A549 (cell line): Measurements from ENCODE around the gene TMPO. TPM values are rescaled to one million over a fixed set of nuclear protein-coding genes. Genes with fewer than 3 reads are reported as not detected.
"Not testable (repeated sequence)": the region's sequence is repeated elsewhere in the genome, so short reads cannot be mapped to it uniquely, and the experiment has no call there.

Source experiments
- ATAC-seq, 2 experiments: fragments of 200-7000 bp in 1 of 2; fragments of >200 bp in 1 of 2; cut with Nextera tagmentation in 1 of 2; cut with Tn5 transposase in 1 of 2; 3 replicates each; pipeline versions ENCODE4 v1.8.0 to v1.9.1; 2018 to 2020; ENCODE audit warnings: mild to moderate bottlenecking in 1 of 2, moderate library complexity in 1 of 2
- CTCF ChIA-PET: fragments of 300-600 bp; sonication (Branson Sonifier 250); formaldehyde crosslinking; extraction: SDS; loops from one replicate; lab custom pipeline; 2021; ENCODE audit warnings: antibody characterized with exemption, inconsistent platforms; lab: Yijun Ruan, JAX
- POLR2A ChIA-PET: fragments of 350-600 bp; formaldehyde crosslinking; extraction: SDS; loops from one replicate; lab custom pipeline; 2021; ENCODE audit warnings: antibody characterized with exemption, inconsistent platforms; lab: Yijun Ruan, JAX
- DNase-seq, 2 experiments: peaks; one replicate each; pipeline versions ENCODE4 v3.0.0 to v3.0.0-alpha.2; 2011 to 2016; ENCODE audit warnings: low read depth in 1 of 2, low spot score in 1 of 2
- FAIRE-seq: peaks from 2 replicates; lab custom pipeline; 2011; peaks lifted over from hg19 to GRCh38; lab: Jason Lieb, UNC
- H3K27ac ChIP-seq, 2 experiments: fragments of >200 bp; sonication (Bioruptor Twin); formaldehyde crosslinking; 3 replicates each; pipeline ENCODE4 v1.5.1; 2016 to 2017
- H3K4me1 ChIP-seq: fragments of >200 bp; sonication (Bioruptor Twin); formaldehyde crosslinking; 3 replicates; pipeline ENCODE4 v1.6.1; 2016
- H3K4me2 ChIP-seq: fragments of >200 bp; sonication (Bioruptor Twin); formaldehyde crosslinking; 3 replicates; pipeline ENCODE4 v1.6.1; 2016
- H3K4me3 ChIP-seq: fragments of >200 bp; sonication (Bioruptor Twin); formaldehyde crosslinking; 3 replicates; pipeline ENCODE4 v1.5.1; 2016
- H3K9me3 ChIP-seq: fragments of >200 bp; sonication (Bioruptor Twin); formaldehyde crosslinking; 3 replicates; pipeline ENCODE4 v1.6.1; 2016
- BHLHE40 ChIP-seq: IDR thresholded peaks from 2 replicates; pipeline ENCODE4 v1.6.1; 2012; ENCODE audit warnings: low read depth, low read length, inconsistent platforms
- CBX8 ChIP-seq: fragments of 200-600 bp; sonication (generic); IDR thresholded peaks from 2 replicates; pipeline ENCODE4 v1.6.1; 2016
- HOXA7 ChIP-seq: fragments of 250-450 bp; sonication (Bioruptor Pico); IDR thresholded peaks from 2 replicates; pipeline ENCODE4 v1.5.0; 2020; ENCODE audit warnings: mild to moderate bottlenecking, moderate library complexity
- HOXB5 ChIP-seq: fragments of 250-450 bp; sonication (Bioruptor Pico); IDR thresholded peaks from 2 replicates; pipeline ENCODE4 v1.5.0; 2020; ENCODE audit warnings: mild to moderate bottlenecking, moderate library complexity
- JUN ChIP-seq, 2 experiments: fragments of >200 bp; sonication (Bioruptor Twin); formaldehyde crosslinking; IDR thresholded peaks; 2 replicates in 1 of 2; 3 replicates in 1 of 2; pipeline ENCODE4 v1.6.1; 2016 to 2017
- JUNB ChIP-seq: fragments of >200 bp; sonication (Bioruptor Twin); formaldehyde crosslinking; IDR thresholded peaks from 2 replicates; pipeline ENCODE4 v1.6.1; 2016
- MAZ ChIP-seq: fragments of 150-350 bp; IDR thresholded peaks from 2 replicates; pipeline ENCODE4 v1.6.1; 2014; ENCODE audit warnings: antibody characterized with exemption, low read depth, low read length, borderline replicate concordance
- NFE2L2 ChIP-seq: fragments of 150-350 bp; conservative IDR thresholded peaks from 2 replicates; pipeline ENCODE4 v1.6.1; 2014; ENCODE audit warnings: low read length
- NPAS2 ChIP-seq: fragments of 250-450 bp; sonication (Bioruptor Pico); IDR thresholded peaks from 2 replicates; pipeline ENCODE4 v1.8.0; 2022; ENCODE audit warnings: mild to moderate bottlenecking, moderate library complexity, borderline replicate concordance
- RAD21 ChIP-seq, 2 experiments: fragments of >200 bp in 1 of 2; sonication (Bioruptor Twin) in 1 of 2; formaldehyde crosslinking in 1 of 2; IDR thresholded peaks in 1 of 2; conservative IDR thresholded peaks in 1 of 2; 2 replicates in 1 of 2; 3 replicates in 1 of 2; pipeline ENCODE4 v1.6.1; 2012 to 2018; ENCODE audit warnings: inconsistent platforms in 1 of 2
- RARB ChIP-seq: fragments of 250-450 bp; sonication (Bioruptor Pico); IDR thresholded peaks from 2 replicates; pipeline ENCODE4 v1.8.0; 2021; ENCODE audit warnings: mild to moderate bottlenecking, moderate library complexity
- RCOR1 ChIP-seq: fragments of 150-350 bp; IDR thresholded peaks from 2 replicates; pipeline ENCODE4 v1.6.1; 2014; ENCODE audit warnings: antibody characterized with exemption, low read length, low read depth
- RNF2 ChIP-seq: fragments of 200-600 bp; sonication (generic); IDR thresholded peaks from 2 replicates; pipeline ENCODE4 v1.6.1; 2016; ENCODE audit warnings: low read depth, mild to moderate bottlenecking, antibody characterized with exemption, moderate library complexity, borderline replicate concordance
- SMC3 ChIP-seq: fragments of >200 bp; sonication (Bioruptor Twin); formaldehyde crosslinking; IDR thresholded peaks from 3 replicates; pipeline ENCODE4 v1.6.1; 2018; ENCODE audit warnings: inconsistent platforms
- ZNF302 ChIP-seq: fragments of 250-450 bp; sonication (Bioruptor Pico); IDR thresholded peaks from 2 replicates; pipeline ENCODE4 v1.9.0; 2021; ENCODE audit warnings: inconsistent platforms, mild to moderate bottlenecking, moderate library complexity
- ZSCAN20 ChIP-seq: fragments of 250-450 bp; sonication (Bioruptor Pico); IDR thresholded peaks from 2 replicates; pipeline ENCODE4 v1.8.0; 2022; ENCODE audit warnings: mild to moderate bottlenecking, moderate library complexity
- WGBS: methylation state at CpG from one replicate; pipeline ENCODE4 v1.1.6; 2017; ENCODE audit errors: missing lambda C conversion rate; 5-methylcytosine and 5-hydroxymethylcytosine counted together
- polyA plus RNA-seq, 4 experiments: library from polyadenylated mRNA; depleted of rRNA in 3 of 4; stranded (reverse); fragments of >200 nt; fragmentation: RNase III in 1 of 4; extraction: RNeasy Plus Mini Kit Qiagen cat#74134 plus additional on column Dnase treatment in 1 of 4; gene quantifications; 2 replicates in 3 of 4; 3 replicates in 1 of 4; pipeline ENCODE4 v1.2.3, GENCODE V29; 2011 to 2017
- TF ChIP-seq, protein P1 (sequence below): IDR thresholded peaks from 2 replicates; pipeline ENCODE4 v1.6.1; 2012
- TF ChIP-seq, protein P2 (sequence below): IDR thresholded peaks from 2 replicates; pipeline ENCODE4 v1.6.1; 2012; ENCODE audit warnings: low read depth, borderline replicate concordance

TMPO gene
- polyA plus RNA-seq, 2 of the 4 experiments (the other 2 are of a cell fraction) = 100 to 169 TPM

DNA sequence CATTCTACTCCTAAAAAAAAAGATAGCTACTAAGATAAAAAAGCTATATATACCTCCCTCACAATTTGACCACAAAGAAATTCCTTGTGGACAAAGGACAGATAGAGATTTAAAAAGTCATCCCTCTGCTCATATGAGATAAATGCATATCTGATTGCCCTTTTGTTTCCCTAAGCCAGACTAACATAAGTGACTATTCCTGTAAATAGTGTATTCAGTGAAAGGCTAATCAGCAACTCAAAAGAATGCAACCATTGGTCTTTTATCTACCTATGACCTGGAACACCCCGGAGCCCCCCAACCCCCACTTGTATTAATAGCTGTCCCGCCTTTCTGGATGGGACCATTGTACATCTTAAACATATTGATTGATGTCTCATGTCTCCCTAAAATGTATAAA, 6.3 kb upstream of the TMPO start:
- no peak for ATAC-seq
- Histone ChIP-seq H3K9me3 (no peaks in the 10 kb centered on the region), H3K27ac (no peak overlapping the region), H3K4me3 (no peak overlapping the region), H3K4me1 (peaks cover 13% of the 10 kb centered on the region; the same call in 2 of the 3 replicates), H3K4me2 (no peak overlapping the region)
- TF ChIP-seq NFE2L2 (no peak), RCOR1 (no peak), JUN (IDR thresholded peaks at IDR 0.05) (no peak), RARB (CRISPR knock-in tag) (no peak), RNF2 (no peak), ZSCAN20 (CRISPR knock-in tag) (no peak), HOXA7 (CRISPR knock-in tag) (no peak), JUNB (no peak), MAZ (no peak), NPAS2 (no peak)
- FAIRE-seq = no peak
- WGBS = 78% methylated on average over 2 of the region's 2 CpGs
- no peak for DNase-seq
- POLR2A ChIA-PET = interaction anchor here (0.6 kb wide), 1 partner anchor 91 kb away, joined by 3 read pairs; no protein-coding TSS in a partner anchor
- CTCF ChIA-PET = interaction anchor here (0.8 to 1.8 kb wide), 3 partner anchors 18 to 92 kb away, joined by 3 to 6 read pairs (median 4); no protein-coding TSS in a partner anchor

GRCh38 chr12:98511806-98512205, 3.6 kb upstream of the TMPO start:
- H3K4me3 ChIP-seq, ATAC-seq, H3K9me3 ChIP-seq, H3K27ac ChIP-seq, DNase-seq, POLR2A ChIA-PET, H3K4me2 ChIP-seq, FAIRE-seq: not testable (repeated sequence)
- CTCF ChIA-PET = interaction anchor here (0.8 to 6.4 kb wide), 6 partner anchors 20 to 141 kb away, joined by 3 to 61 read pairs (median 7); no protein-coding TSS in a partner anchor
- peaks cover 14% of the 10 kb centered on the region; the same call in 2 of the 3 replicates for H3K4me1 ChIP-seq
- WGBS = 89% methylated on average over 5 of the region's 5 CpGs

GRCh38 chr12:98513379-98514322, 1.7 kb upstream of the TMPO start:
- POLR2A ChIA-PET = interaction anchor here (0.6 to 1.3 kb wide), 2 partner anchors 10 to 13 kb away, joined by 4 read pairs; no protein-coding TSS in a partner anchor

More at GRCh38 chr12:98513379-98514322, 1.7 kb upstream of the TMPO start:
- ATAC-seq (no peak), FAIRE-seq (no peak), DNase-seq (no peak)
- no peaks in the 10 kb centered on the region for H3K9me3 ChIP-seq
- WGBS = 86% methylated on average over 8 of the region's 8 CpGs
- H3K4me3 ChIP-seq = peak overlapping the region; percentile 78; the same call in 2 of the 3 replicates
- TF ChIP-seq BHLHE40 = no peak
- TF ChIP-seq, protein P1, sequence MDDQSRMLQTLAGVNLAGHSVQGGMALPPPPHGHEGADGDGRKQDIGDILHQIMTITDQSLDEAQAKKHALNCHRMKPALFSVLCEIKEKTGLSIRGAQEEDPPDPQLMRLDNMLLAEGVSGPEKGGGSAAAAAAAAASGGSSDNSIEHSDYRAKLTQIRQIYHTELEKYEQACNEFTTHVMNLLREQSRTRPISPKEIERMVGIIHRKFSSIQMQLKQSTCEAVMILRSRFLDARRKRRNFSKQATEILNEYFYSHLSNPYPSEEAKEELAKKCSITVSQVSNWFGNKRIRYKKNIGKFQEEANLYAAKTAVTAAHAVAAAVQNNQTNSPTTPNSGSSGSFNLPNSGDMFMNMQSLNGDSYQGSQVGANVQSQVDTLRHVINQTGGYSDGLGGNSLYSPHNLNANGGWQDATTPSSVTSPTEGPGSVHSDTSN = no peak
- TF ChIP-seq JUNB = no peak
- no peak for TF ChIP-seq SMC3
- TF ChIP-seq, protein P2, sequence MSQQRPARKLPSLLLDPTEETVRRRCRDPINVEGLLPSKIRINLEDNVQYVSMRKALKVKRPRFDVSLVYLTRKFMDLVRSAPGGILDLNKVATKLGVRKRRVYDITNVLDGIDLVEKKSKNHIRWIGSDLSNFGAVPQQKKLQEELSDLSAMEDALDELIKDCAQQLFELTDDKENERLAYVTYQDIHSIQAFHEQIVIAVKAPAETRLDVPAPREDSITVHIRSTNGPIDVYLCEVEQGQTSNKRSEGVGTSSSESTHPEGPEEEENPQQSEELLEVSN = no peak
- no peak for TF ChIP-seq HOXA7 (CRISPR knock-in tag)
- no peak for TF ChIP-seq RAD21 (conservative IDR thresholded peaks at IDR 0.05 in 1 of 2, IDR thresholded peaks at IDR 0.05 in 1 of 2)
- no peak for TF ChIP-seq ZNF302 (CRISPR knock-in tag)
- TF ChIP-seq ZSCAN20 (CRISPR knock-in tag) = no peak
- TF ChIP-seq CBX8 = no peak
- TF ChIP-seq HOXB5 (CRISPR knock-in tag) = no peak
- CTCF ChIA-PET = interaction anchor here (0.9 to 6.4 kb wide), 10 partner anchors 8 to 96 kb away, joined by 3 to 61 read pairs (median 8); no protein-coding TSS in a partner anchor
- H3K4me2 ChIP-seq = peak overlapping the region; percentile 89
- peaks cover 14% of the 10 kb centered on the region; the same call in 2 of the 3 replicates for H3K4me1 ChIP-seq
- H3K27ac ChIP-seq = peak overlapping the region; percentile 66 to 94
